GM12878 (cell line): ENCODE results near the gene PIEZO2. TPM values are rescaled to one million over a fixed set of nuclear protein-coding genes. Genes with fewer than 3 reads are reported as not detected.

ENCODE experiments used
- BACH1 ChIP-seq: fragments of 450-650 bp; IDR thresholded peaks from 2 replicates; pipeline ENCODE4 v1.6.1; 2017; ENCODE audit warnings: mild to moderate bottlenecking, borderline replicate concordance
- BHLHE40 ChIP-seq, 2 experiments: fragments of 450-650 bp in 1 of 2; IDR thresholded peaks; 2 replicates each; pipeline ENCODE4 v1.6.1; 2011 to 2017; ENCODE audit warnings: low read depth in 2 of 2, borderline replicate concordance in 1 of 2, improper control_type of control experiment in 1 of 2, low read length in 1 of 2, mild to moderate bottlenecking in 1 of 2
- BMI1 ChIP-seq: fragments of 450-650 bp; IDR thresholded peaks from 2 replicates; pipeline ENCODE4 v1.6.1; 2016; ENCODE audit warnings: mild to moderate bottlenecking, moderate library complexity, borderline replicate concordance
- CBFB ChIP-seq: IDR thresholded peaks from 2 replicates; pipeline ENCODE4 v1.6.1; 2016; ENCODE audit warnings: antibody characterized with exemption, low read depth
- CEBPB ChIP-seq, 2 experiments: fragments of 150-350 bp in 1 of 2; IDR thresholded peaks; 2 replicates each; pipeline ENCODE4 v1.6.1; 2012 to 2014; ENCODE audit warnings: low read depth in 2 of 2, low read length in 2 of 2, borderline replicate concordance in 1 of 2, inconsistent platforms in 1 of 2
- CHD2 ChIP-seq: IDR thresholded peaks from 2 replicates; pipeline ENCODE4 v1.6.1; 2011; ENCODE audit warnings: low read depth, low read length, improper control_type of control experiment, borderline replicate concordance
- CREM ChIP-seq: IDR thresholded peaks from 2 replicates; pipeline ENCODE4 v1.6.1; 2014; ENCODE audit warnings: antibody characterized with exemption, low read depth
- EGR1 ChIP-seq, 2 experiments: IDR thresholded peaks; 1 replicate in 1 of 2; 2 replicates in 1 of 2; pipeline ENCODE4 v1.6.1; 2011 to 2012; ENCODE audit warnings: low read depth in 2 of 2, low read length in 2 of 2, borderline replicate concordance in 1 of 2, mild to moderate bottlenecking in 1 of 2, moderate library complexity in 1 of 2
- ESRRA ChIP-seq: IDR thresholded peaks from 2 replicates; pipeline ENCODE4 v1.6.1; 2012; ENCODE audit warnings: mild to moderate bottlenecking, low read length, improper control_type of control experiment
- JUND ChIP-seq: IDR thresholded peaks from 2 replicates; pipeline ENCODE4 v1.6.1; 2012; ENCODE audit warnings: low read depth, mild to moderate bottlenecking, low read length, improper control_type of control experiment, moderate library complexity
- KAT2A ChIP-seq: conservative IDR thresholded peaks from 2 replicates; pipeline ENCODE4 v1.6.1; 2011; ENCODE audit warnings: low read depth, low read length; ENCODE audit not compliant: control insufficient read depth
- MEF2A ChIP-seq: IDR thresholded peaks from 2 replicates; pipeline ENCODE4 v1.6.1; 2011; ENCODE audit warnings: low read depth, mild to moderate bottlenecking, low read length, moderate library complexity; ENCODE audit not compliant: insufficient read depth
- MEF2B ChIP-seq: fragments of 450-650 bp; IDR thresholded peaks from 2 replicates; pipeline ENCODE4 v1.6.1; 2018; ENCODE audit warnings: mild to moderate bottlenecking, moderate library complexity; ENCODE audit not compliant: partially characterized antibody, poor library complexity, severe bottlenecking
- MYB ChIP-seq: fragments of 150-350 bp; IDR thresholded peaks from 2 replicates; pipeline ENCODE4 v1.6.1; 2014; ENCODE audit warnings: mild to moderate bottlenecking, low read depth, low read length, borderline replicate concordance
- MYC ChIP-seq: IDR thresholded peaks from 2 replicates; pipeline ENCODE4 v1.6.1; 2011; ENCODE audit warnings: mild to moderate bottlenecking, low read length, moderate library complexity, inconsistent platforms; ENCODE audit not compliant: insufficient read depth, insufficient replicate concordance, insufficient read length, severe bottlenecking
- NR2C2 ChIP-seq: IDR thresholded peaks from 2 replicates; pipeline ENCODE4 v1.6.1; 2011; ENCODE audit warnings: borderline replicate concordance, low read depth; ENCODE audit not compliant: control insufficient read depth, insufficient read length
- POLR2AphosphoS2 ChIP-seq: IDR thresholded peaks from 2 replicates; pipeline ENCODE4 v1.6.1; 2011; ENCODE audit warnings: low read depth, mild to moderate bottlenecking, low read length, improper control_type of control experiment, moderate library complexity
- RFX5 ChIP-seq: IDR thresholded peaks from 2 replicates; pipeline ENCODE4 v1.6.1; 2011; ENCODE audit warnings: low read depth, low read length, improper control_type of control experiment
- SRF ChIP-seq, 2 experiments: IDR thresholded peaks; 2 replicates each; pipeline ENCODE4 v1.6.1; 2011; ENCODE audit warnings: low read depth in 2 of 2, low read length in 2 of 2, mild to moderate bottlenecking in 1 of 2, moderate library complexity in 1 of 2
- YY1 ChIP-seq: IDR thresholded peaks from 2 replicates; pipeline ENCODE4 v1.6.1; 2011; ENCODE audit warnings: low read depth, mild to moderate bottlenecking, low read length
- ZSCAN29 ChIP-seq: fragments of 450-650 bp; IDR thresholded peaks from 2 replicates; pipeline ENCODE4 v1.6.1; 2017; ENCODE audit warnings: mild to moderate bottlenecking, moderate library complexity
- polyA plus RNA-seq, 11 experiments: library from polyadenylated mRNA; depleted of rRNA in 4 of 11; unstranded in 6 of 11; stranded (reverse) in 5 of 11; fragments of >200 nt; fragmentation: Nextera tagmentation in 4 of 11; fragmentation: Illumina TruSeq in 1 of 11; extraction: Ambion mirVana in 4 of 11; extraction: Trizol in 1 of 11; gene quantifications; 1 replicate in 1 of 11; 2 replicates in 10 of 11; pipeline versions ENCODE4 v1.2.1 to v1.2.3, GENCODE V29; 2011 to 2016; ENCODE audit warnings: inconsistent platforms in 2 of 11, missing spikeins in 2 of 11, low read depth in 1 of 11
- total RNA-seq, 4 experiments: library from RNA; depleted of rRNA in 3 of 4; stranded (reverse); fragments of >200 nt in 3 of 4; fragmentation: Illumina TruSeq in 1 of 4; extraction: Trizol in 1 of 4; gene quantifications; 2 replicates each; pipeline versions ENCODE4 v1.2.1 to v1.2.3, GENCODE V29; 2013 to 2021
- TF ChIP-seq, protein P1 (sequence below): IDR thresholded peaks from 2 replicates; pipeline ENCODE4 v1.6.1; 2011; ENCODE audit warnings: borderline replicate concordance, low read depth, mild to moderate bottlenecking, moderate library complexity, low read length; ENCODE audit not compliant: insufficient read depth, poor library complexity, severe bottlenecking
- TF ChIP-seq, protein P2 (sequence below): fragments of 450-650 bp; formaldehyde crosslinking; IDR thresholded peaks from 2 replicates; pipeline ENCODE4 v1.4.0; 2022; ENCODE audit warnings: mild to moderate bottlenecking, moderate library complexity

Gene PIEZO2
- total and polyA plus RNA-seq, 10 of the 15 experiments (the other 5 are each of a cell fraction or from before 2014, with no cell fraction given): 6.7 to 42.3 (median 27.4) TPM

DNA sequence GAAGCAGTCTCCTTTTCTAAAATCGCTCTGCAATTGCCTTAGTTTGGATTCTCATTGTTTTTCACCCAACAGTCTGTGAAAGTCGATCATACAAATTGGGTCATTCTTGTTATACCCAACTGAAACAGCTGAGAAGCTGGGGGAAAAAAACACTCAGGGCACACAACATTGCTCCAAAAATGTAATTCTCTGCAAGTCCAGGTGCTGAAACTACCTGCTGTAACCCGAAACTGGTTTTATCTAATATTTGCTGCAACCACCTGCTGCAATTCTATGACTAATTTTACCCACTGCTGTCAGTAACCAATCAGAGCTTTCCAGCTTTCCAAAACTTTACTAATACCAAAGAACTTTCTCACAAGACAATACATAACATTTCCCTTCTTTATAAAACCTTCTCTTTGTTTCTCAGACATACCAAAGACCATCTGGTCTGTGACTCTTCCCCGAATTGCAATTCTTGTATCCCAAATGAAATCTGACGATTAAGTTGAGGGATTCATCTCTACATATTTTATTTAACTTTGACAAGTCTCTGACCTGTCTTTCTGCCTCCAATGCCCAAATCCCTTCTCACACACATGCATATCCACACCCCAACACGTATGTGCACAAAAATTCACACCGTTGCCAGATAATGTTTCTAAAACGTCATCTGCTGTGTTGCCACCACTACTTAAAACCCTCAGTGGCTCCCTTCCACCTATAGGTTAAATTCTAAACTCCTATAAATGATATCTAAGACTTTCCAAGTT, 198.3 kb downstream of the PIEZO2 start (continued):
- TF ChIP-seq ZSCAN29 (no peak), MEF2B (no peak), BMI1 (no peak), KAT2A (no peak), MEF2A (peak; percentile 86), POLR2AphosphoS2 (peak; percentile 17; the same call in 1 of the 2 replicates), RFX5 (no peak), CREM (peak; percentile 55; the same call in 1 of the 2 replicates), CBFB (0 out of 2 replicates have a peak, but pooled peaks have one; percentile 30), BHLHE40 (IDR thresholded peaks at IDR 0.05; ENCODE audit: borderline replicate concordance in 1 of 2, low read depth in 2 of 2, low read length in 1 of 2) (peak; percentile 13 to 57; a peak in 2 of 4 replicates), BACH1 (no peak), EGR1 (IDR thresholded peaks at IDR 0.05; ENCODE audit: borderline replicate concordance in 1 of 2, low read depth in 2 of 2, low read length in 2 of 2) (no peak), JUND (no peak), SRF (IDR thresholded peaks at IDR 0.05; ENCODE audit: low read depth in 2 of 2, low read length in 2 of 2) (no peak), NR2C2 (no peak), ESRRA (0 out of 2 replicates have a peak, but pooled peaks have one; percentile 54), CHD2 (0 out of 2 replicates have a peak, but pooled peaks have one; percentile 59), CEBPB (IDR thresholded peaks at IDR 0.05; ENCODE audit: borderline replicate concordance in 1 of 2, low read depth in 2 of 2, low read length in 2 of 2) (peak in 1 of 2 experiments; percentile 69; a peak in 1 of 4 replicates), YY1 (0 out of 2 replicates have a peak, but pooled peaks have one; percentile 25), MYC (no peak), MYB (0 out of 2 replicates have a peak, but pooled peaks have one; percentile 8)
- TF ChIP-seq, protein P1, sequence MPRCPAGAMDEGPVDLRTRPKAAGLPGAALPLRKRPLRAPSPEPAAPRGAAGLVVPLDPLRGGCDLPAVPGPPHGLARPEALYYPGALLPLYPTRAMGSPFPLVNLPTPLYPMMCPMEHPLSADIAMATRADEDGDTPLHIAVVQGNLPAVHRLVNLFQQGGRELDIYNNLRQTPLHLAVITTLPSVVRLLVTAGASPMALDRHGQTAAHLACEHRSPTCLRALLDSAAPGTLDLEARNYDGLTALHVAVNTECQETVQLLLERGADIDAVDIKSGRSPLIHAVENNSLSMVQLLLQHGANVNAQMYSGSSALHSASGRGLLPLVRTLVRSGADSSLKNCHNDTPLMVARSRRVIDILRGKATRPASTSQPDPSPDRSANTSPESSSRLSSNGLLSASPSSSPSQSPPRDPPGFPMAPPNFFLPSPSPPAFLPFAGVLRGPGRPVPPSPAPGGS: peak; percentile 95
- TF ChIP-seq, protein P2, sequence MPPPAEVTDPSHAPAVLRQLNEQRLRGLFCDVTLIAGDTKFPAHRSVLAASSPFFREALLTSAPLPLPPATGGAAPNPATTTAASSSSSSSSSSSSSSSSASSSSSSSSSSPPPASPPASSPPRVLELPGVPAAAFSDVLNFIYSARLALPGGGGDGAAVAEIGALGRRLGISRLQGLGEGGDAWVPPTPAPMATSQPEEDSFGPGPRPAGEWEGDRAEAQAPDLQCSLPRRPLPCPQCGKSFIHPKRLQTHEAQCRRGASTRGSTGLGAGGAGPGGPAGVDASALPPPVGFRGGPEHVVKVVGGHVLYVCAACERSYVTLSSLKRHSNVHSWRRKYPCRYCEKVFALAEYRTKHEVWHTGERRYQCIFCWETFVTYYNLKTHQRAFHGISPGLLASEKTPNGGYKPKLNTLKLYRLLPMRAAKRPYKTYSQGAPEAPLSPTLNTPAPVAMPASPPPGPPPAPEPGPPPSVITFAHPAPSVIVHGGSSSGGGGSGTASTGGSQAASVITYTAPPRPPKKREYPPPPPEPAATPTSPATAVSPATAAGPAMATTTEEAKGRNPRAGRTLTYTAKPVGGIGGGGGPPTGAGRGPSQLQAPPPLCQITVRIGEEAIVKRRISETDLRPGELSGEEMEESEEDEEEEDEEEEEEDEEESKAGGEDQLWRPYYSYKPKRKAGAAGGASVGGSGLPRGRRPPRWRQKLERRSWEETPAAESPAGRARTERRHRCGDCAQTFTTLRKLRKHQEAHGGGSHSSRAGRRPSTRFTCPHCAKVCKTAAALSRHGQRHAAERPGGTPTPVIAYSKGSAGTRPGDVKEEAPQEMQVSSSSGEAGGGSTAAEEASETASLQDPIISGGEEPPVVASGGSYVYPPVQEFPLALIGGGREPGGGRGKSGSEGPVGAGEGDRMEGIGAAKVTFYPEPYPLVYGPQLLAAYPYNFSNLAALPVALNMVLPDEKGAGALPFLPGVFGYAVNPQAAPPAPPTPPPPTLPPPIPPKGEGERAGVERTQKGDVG (CRISPR knock-in tag): no peak
